A549 (cell line): Measurements from ENCODE around the gene H6PD. TPM values are rescaled to one million over a fixed set of nuclear protein-coding genes. Genes with fewer than 3 reads are reported as not detected.
A peak's percentile ranks its signal among the peaks of the same experiment; 100 is the strongest.

Experiments used
- ATAC-seq, 2 experiments: fragments of 200-7000 bp in 1 of 2; fragments of >200 bp in 1 of 2; cut with Nextera tagmentation in 1 of 2; cut with Tn5 transposase in 1 of 2; 3 replicates each; pipeline versions ENCODE4 v1.8.0 to v1.9.1; 2018 to 2020; ENCODE audit warnings: mild to moderate bottlenecking in 1 of 2, moderate library complexity in 1 of 2
- CTCF ChIA-PET: fragments of 300-600 bp; sonication (Branson Sonifier 250); formaldehyde crosslinking; extraction: SDS; loops from one replicate; lab custom pipeline; 2021; ENCODE audit warnings: antibody characterized with exemption, inconsistent platforms; lab: Yijun Ruan, JAX
- POLR2A ChIA-PET: fragments of 350-600 bp; formaldehyde crosslinking; extraction: SDS; loops from one replicate; lab custom pipeline; 2021; ENCODE audit warnings: antibody characterized with exemption, inconsistent platforms; lab: Yijun Ruan, JAX
- DNase-seq, 2 experiments: peaks; one replicate each; pipeline versions ENCODE4 v3.0.0 to v3.0.0-alpha.2; 2011 to 2016; ENCODE audit warnings: low read depth in 1 of 2, low spot score in 1 of 2
- FAIRE-seq: peaks from 2 replicates; lab custom pipeline; 2011; peaks lifted over from hg19 to GRCh38; lab: Jason Lieb, UNC
- H3K27ac ChIP-seq, 2 experiments: fragments of >200 bp; sonication (Bioruptor Twin); formaldehyde crosslinking; 3 replicates each; pipeline ENCODE4 v1.5.1; 2016 to 2017
- H3K4me1 ChIP-seq: fragments of >200 bp; sonication (Bioruptor Twin); formaldehyde crosslinking; 3 replicates; pipeline ENCODE4 v1.6.1; 2016
- H3K4me2 ChIP-seq: fragments of >200 bp; sonication (Bioruptor Twin); formaldehyde crosslinking; 3 replicates; pipeline ENCODE4 v1.6.1; 2016
- H3K4me3 ChIP-seq: fragments of >200 bp; sonication (Bioruptor Twin); formaldehyde crosslinking; 3 replicates; pipeline ENCODE4 v1.5.1; 2016
- H3K9me3 ChIP-seq: fragments of >200 bp; sonication (Bioruptor Twin); formaldehyde crosslinking; 3 replicates; pipeline ENCODE4 v1.6.1; 2016
- CEBPB ChIP-seq, 2 experiments: fragments of >200 bp in 1 of 2; sonication (Bioruptor Twin) in 1 of 2; formaldehyde crosslinking in 1 of 2; IDR thresholded peaks; 2 replicates each; pipeline ENCODE4 v1.6.1; 2012 to 2016
- EHMT2 ChIP-seq: fragments of 200-600 bp; sonication (generic); IDR thresholded peaks from 2 replicates; pipeline ENCODE4 v1.6.1; 2016; ENCODE audit warnings: antibody characterized with exemption, low read depth, mild to moderate bottlenecking, moderate library complexity
- FOSL2 ChIP-seq, 2 experiments: fragments of 450-650 bp in 1 of 2; fragments of >200 bp in 1 of 2; sonication (Bioruptor Twin) in 1 of 2; formaldehyde crosslinking; IDR thresholded peaks; 2 replicates each; pipeline versions ENCODE4 v1.5.0 to v1.6.1; 2016 to 2020; ENCODE audit warnings: mild to moderate bottlenecking in 1 of 2, moderate library complexity in 1 of 2
- GATA3 ChIP-seq: IDR thresholded peaks from 2 replicates; pipeline ENCODE4 v1.6.1; 2012; ENCODE audit warnings: borderline replicate concordance
- HDAC2 ChIP-seq: fragments of 200-600 bp; sonication (generic); IDR thresholded peaks from 2 replicates; pipeline ENCODE4 v1.6.1; 2016
- HEYL ChIP-seq: fragments of 250-450 bp; sonication (Bioruptor Pico); IDR thresholded peaks from 2 replicates; pipeline ENCODE4 v1.8.0; 2021; ENCODE audit warnings: mild to moderate bottlenecking, moderate library complexity
- JUN ChIP-seq, 2 experiments: fragments of >200 bp; sonication (Bioruptor Twin); formaldehyde crosslinking; IDR thresholded peaks; 2 replicates in 1 of 2; 3 replicates in 1 of 2; pipeline ENCODE4 v1.6.1; 2016 to 2017
- JUNB ChIP-seq: fragments of >200 bp; sonication (Bioruptor Twin); formaldehyde crosslinking; IDR thresholded peaks from 2 replicates; pipeline ENCODE4 v1.6.1; 2016
- KDM1A ChIP-seq: fragments of 200-600 bp; sonication (generic); IDR thresholded peaks from 2 replicates; pipeline ENCODE4 v1.6.1; 2016; ENCODE audit warnings: low read depth, mild to moderate bottlenecking
- NPAS2 ChIP-seq: fragments of 250-450 bp; sonication (Bioruptor Pico); IDR thresholded peaks from 2 replicates; pipeline ENCODE4 v1.8.0; 2022; ENCODE audit warnings: mild to moderate bottlenecking, moderate library complexity, borderline replicate concordance
- POLR2AphosphoS2 ChIP-seq: conservative IDR thresholded peaks from 2 replicates; pipeline ENCODE4 v1.6.1; 2012; ENCODE audit warnings: low read length, improper control_type of control experiment, inconsistent platforms
- RFX5 ChIP-seq: fragments of 450-650 bp; IDR thresholded peaks from 2 replicates; pipeline ENCODE4 v1.7.1; 2014; ENCODE audit warnings: antibody characterized with exemption, mild to moderate bottlenecking, moderate library complexity
- TP53 ChIP-seq: fragments of 250-450 bp; sonication (Bioruptor Pico); IDR thresholded peaks from 2 replicates; pipeline ENCODE4 v1.5.0; 2021; ENCODE audit warnings: mild to moderate bottlenecking, moderate library complexity
- ZFP36 ChIP-seq: fragments of 450-650 bp; IDR thresholded peaks from 2 replicates; pipeline ENCODE4 v1.6.1; 2014; ENCODE audit warnings: borderline replicate concordance; ENCODE audit not compliant: partially characterized antibody
- WGBS: methylation state at CpG from one replicate; pipeline ENCODE4 v1.1.6; 2017; ENCODE audit errors: missing lambda C conversion rate; 5-methylcytosine and 5-hydroxymethylcytosine counted together
- polyA plus RNA-seq, 4 experiments: library from polyadenylated mRNA; depleted of rRNA in 3 of 4; stranded (reverse); fragments of >200 nt; fragmentation: RNase III in 1 of 4; extraction: RNeasy Plus Mini Kit Qiagen cat#74134 plus additional on column Dnase treatment in 1 of 4; gene quantifications; 2 replicates in 3 of 4; 3 replicates in 1 of 4; pipeline ENCODE4 v1.2.3, GENCODE V29; 2011 to 2017
- TF ChIP-seq, protein P1 (sequence below): fragments of >200 bp; sonication (Bioruptor Twin); formaldehyde crosslinking; IDR thresholded peaks from 2 replicates; pipeline ENCODE4 v1.6.1; 2016
- TF ChIP-seq, protein P2 (sequence below): IDR thresholded peaks from 2 replicates; pipeline ENCODE4 v1.6.1; 2012
- TF ChIP-seq, protein P3 (sequence below): fragments of 200-600 bp; sonication (generic); IDR thresholded peaks from 2 replicates; pipeline ENCODE4 v1.6.1; 2016; ENCODE audit warnings: antibody characterized with exemption, mild to moderate bottlenecking, moderate library complexity
- TF ChIP-seq, protein P4 (sequence below): fragments of >200 bp; sonication (Bioruptor Twin); formaldehyde crosslinking; IDR thresholded peaks from 3 replicates; pipeline ENCODE4 v1.6.1; 2016
- TF ChIP-seq, protein P5 (sequence below): fragments of 150-350 bp; IDR thresholded peaks from 2 replicates; pipeline ENCODE4 v1.6.1; 2014; ENCODE audit warnings: low read depth, mild to moderate bottlenecking, low read length

The H6PD gene
- polyA plus RNA-seq, 2 of the 4 experiments (the other 2 are of a cell fraction): 6.0 to 7.9 TPM

DNA sequence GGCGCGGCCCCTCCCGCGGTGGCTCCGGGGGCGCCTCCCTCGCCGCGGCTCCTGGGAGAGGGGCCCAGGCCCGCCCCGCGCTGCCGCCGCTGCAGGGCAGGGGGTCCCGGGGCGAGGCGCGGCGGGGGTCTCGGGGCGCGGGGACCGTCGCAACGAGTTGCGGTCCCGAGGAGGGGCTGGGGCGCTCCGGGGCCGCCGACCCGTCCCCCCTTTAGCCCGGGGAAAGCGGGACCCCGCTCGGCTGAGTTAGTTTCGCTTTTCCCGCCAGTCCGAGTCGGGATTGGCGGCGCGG lies 58.6 kb downstream of the H6PD start:
- peaks cover 6% of the 10 kb centered on the region for H3K9me3 ChIP-seq
- TF ChIP-seq, protein P1, sequence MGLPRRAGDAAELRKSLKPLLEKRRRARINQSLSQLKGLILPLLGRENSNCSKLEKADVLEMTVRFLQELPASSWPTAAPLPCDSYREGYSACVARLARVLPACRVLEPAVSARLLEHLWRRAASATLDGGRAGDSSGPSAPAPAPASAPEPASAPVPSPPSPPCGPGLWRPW: no peak
- no peak for TF ChIP-seq TP53
- TF ChIP-seq KDM1A: no peak
- TF ChIP-seq, protein P2, sequence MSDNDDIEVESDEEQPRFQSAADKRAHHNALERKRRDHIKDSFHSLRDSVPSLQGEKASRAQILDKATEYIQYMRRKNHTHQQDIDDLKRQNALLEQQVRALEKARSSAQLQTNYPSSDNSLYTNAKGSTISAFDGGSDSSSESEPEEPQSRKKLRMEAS: no peak
- TF ChIP-seq, protein P3, sequence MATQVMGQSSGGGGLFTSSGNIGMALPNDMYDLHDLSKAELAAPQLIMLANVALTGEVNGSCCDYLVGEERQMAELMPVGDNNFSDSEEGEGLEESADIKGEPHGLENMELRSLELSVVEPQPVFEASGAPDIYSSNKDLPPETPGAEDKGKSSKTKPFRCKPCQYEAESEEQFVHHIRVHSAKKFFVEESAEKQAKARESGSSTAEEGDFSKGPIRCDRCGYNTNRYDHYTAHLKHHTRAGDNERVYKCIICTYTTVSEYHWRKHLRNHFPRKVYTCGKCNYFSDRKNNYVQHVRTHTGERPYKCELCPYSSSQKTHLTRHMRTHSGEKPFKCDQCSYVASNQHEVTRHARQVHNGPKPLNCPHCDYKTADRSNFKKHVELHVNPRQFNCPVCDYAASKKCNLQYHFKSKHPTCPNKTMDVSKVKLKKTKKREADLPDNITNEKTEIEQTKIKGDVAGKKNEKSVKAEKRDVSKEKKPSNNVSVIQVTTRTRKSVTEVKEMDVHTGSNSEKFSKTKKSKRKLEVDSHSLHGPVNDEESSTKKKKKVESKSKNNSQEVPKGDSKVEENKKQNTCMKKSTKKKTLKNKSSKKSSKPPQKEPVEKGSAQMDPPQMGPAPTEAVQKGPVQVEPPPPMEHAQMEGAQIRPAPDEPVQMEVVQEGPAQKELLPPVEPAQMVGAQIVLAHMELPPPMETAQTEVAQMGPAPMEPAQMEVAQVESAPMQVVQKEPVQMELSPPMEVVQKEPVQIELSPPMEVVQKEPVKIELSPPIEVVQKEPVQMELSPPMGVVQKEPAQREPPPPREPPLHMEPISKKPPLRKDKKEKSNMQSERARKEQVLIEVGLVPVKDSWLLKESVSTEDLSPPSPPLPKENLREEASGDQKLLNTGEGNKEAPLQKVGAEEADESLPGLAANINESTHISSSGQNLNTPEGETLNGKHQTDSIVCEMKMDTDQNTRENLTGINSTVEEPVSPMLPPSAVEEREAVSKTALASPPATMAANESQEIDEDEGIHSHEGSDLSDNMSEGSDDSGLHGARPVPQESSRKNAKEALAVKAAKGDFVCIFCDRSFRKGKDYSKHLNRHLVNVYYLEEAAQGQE: no peak
- no peak for TF ChIP-seq HEYL (CRISPR knock-in tag)
- TF ChIP-seq CEBPB (IDR thresholded peaks at IDR 0.05): no peak
- no peak for TF ChIP-seq EHMT2
- no peak for TF ChIP-seq POLR2AphosphoS2
- no peak for TF ChIP-seq HDAC2
- no peak for TF ChIP-seq NPAS2
- no peak for TF ChIP-seq GATA3
- no peak for TF ChIP-seq ZFP36
- TF ChIP-seq, protein P4, sequence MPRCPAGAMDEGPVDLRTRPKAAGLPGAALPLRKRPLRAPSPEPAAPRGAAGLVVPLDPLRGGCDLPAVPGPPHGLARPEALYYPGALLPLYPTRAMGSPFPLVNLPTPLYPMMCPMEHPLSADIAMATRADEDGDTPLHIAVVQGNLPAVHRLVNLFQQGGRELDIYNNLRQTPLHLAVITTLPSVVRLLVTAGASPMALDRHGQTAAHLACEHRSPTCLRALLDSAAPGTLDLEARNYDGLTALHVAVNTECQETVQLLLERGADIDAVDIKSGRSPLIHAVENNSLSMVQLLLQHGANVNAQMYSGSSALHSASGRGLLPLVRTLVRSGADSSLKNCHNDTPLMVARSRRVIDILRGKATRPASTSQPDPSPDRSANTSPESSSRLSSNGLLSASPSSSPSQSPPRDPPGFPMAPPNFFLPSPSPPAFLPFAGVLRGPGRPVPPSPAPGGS: no peak
- no peak for TF ChIP-seq RFX5
- TF ChIP-seq JUN (IDR thresholded peaks at IDR 0.05): no peak
- TF ChIP-seq, all 56 proteins: peak for 0
- ChIA-PET POLR2A (no interaction called here), CTCF (no interaction called here)
- no peak for ATAC-seq
- Histone ChIP-seq H3K4me2 (peak overlapping the region; percentile 98), H3K4me1 (peaks cover 62% of the 10 kb centered on the region), H3K27ac (peak overlapping the region; percentile 93 to 99), H3K4me3 (peak overlapping the region; percentile 96)
- no peak for FAIRE-seq
- DNase-seq: no peak
- no CpG with 5 or more reads among the region's 43 CpGs for WGBS

DNA sequence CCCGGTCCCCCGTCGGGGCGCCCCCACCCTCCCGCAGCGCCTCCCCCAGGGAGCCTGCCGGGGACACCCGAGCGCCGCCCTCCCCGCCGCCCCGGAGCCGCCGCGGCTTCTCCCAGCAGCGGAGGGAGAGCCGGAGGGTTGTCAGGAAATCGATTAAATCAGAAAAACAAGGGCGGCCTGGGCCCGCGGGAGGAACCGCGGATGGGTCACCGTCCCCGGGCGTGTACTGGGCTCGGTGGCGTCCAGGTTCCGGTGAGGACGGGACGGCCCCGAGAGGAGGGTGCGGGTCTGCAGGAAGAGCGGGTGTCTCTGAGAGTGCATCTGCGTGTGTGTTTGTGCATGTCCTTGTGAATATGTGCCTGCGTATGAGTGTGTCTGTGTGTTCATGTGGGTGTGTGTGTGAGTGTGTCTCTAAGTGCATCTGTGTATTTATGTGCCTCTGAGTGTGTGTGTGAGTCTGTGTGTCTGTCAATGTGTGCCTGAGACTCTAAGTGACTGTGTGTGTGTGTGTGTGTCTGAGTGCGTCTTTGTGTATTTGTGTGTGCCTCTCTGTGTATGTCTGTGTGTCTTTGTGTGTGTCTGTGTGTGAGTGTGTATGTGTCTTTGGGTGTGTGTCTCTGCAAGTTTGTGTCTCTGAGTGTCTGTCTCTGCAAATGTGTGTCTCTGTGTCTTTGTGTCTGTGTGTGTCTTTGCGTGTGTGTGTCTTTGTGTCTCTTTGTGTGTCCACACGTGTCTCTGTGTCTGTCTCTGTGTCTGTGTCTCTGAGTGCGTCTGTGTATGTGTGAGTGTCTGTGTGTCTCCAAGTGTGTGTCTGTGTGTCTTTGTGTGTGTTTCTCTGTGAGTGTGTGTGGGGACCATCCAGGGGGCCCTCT lies 59.2 kb downstream of the H6PD start:
- FAIRE-seq (no peak), ATAC-seq (0 out of 6 replicates have a peak, but pooled peaks of 1 of the 2 experiments have one; percentile 1), DNase-seq (peak in 1 of 2 experiments; percentile 56)
- no peak for TF ChIP-seq HEYL (CRISPR knock-in tag)
- TF ChIP-seq, protein P2: peak; percentile 16; the same call in 1 of the 2 replicates
- ChIA-PET CTCF (no interaction called here), POLR2A (no interaction called here)
- H3K4me1 ChIP-seq: peaks cover 68% of the 10 kb centered on the region
- WGBS: 2% methylated on average over 31 of the region's 41 CpGs
- peak overlapping the region; percentile 98 for H3K4me2 ChIP-seq
- H3K9me3 ChIP-seq: peaks cover 1% of the 10 kb centered on the region; the same call in 2 of the 3 replicates
- peak overlapping the region; percentile 96 for H3K4me3 ChIP-seq
- H3K27ac ChIP-seq: peak overlapping the region; percentile 93 to 99

DNA sequence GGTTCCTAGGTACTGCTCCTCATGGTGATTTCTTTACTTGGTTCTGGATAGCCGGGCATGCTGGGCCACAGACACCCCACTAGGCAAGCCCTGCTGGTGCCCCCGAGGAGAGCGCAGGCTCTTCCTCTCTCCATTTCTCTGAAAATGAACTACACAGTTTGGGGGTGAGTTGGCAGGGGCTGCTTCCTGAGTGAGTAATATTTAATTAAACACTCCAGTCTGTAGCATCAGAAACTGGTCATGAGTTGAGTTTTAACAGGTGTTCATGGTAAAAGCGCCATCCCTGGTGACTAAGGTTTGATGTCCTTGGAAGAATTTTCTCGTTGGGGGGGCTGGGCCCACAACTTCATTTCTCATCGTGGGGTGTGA lies 59.8 kb downstream of the H6PD start:
- Histone ChIP-seq H3K4me2 (peak overlapping the region; percentile 98), H3K4me1 (peaks cover 72% of the 10 kb centered on the region), H3K4me3 (peak overlapping the region; percentile 96), H3K9me3 (no peaks in the 10 kb centered on the region), H3K27ac (peak overlapping the region; percentile 93 to 99)
- peak in 1 of 2 experiments; percentile 61 for DNase-seq
- POLR2A ChIA-PET: no interaction called here
- WGBS: 0% methylated on average over 6 of the region's 6 CpGs
- CTCF ChIA-PET: interaction anchor here (0.7 to 1.4 kb wide), 2 partner anchors 161 to 279 kb away, joined by 3 to 4 read pairs; no protein-coding TSS in a partner anchor
- TF ChIP-seq JUNB (peak; percentile 41; the same call in 1 of the 2 replicates), FOSL2 (IDR thresholded peaks at IDR 0.05) (0 out of 2 replicates have a peak, but pooled peaks have one; percentile 33), FOSL2 (CRISPR knock-in tag; IDR thresholded peaks at IDR 0.05) (peak; percentile 51; the same call in 1 of the 2 replicates)
- TF ChIP-seq, protein P5, sequence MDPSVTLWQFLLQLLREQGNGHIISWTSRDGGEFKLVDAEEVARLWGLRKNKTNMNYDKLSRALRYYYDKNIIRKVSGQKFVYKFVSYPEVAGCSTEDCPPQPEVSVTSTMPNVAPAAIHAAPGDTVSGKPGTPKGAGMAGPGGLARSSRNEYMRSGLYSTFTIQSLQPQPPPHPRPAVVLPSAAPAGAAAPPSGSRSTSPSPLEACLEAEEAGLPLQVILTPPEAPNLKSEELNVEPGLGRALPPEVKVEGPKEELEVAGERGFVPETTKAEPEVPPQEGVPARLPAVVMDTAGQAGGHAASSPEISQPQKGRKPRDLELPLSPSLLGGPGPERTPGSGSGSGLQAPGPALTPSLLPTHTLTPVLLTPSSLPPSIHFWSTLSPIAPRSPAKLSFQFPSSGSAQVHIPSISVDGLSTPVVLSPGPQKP: no peak
- peak; percentile 2 to 39; a peak in 3 of 6 replicates for ATAC-seq
- FAIRE-seq: no peak
